Upper lobe of left lung (tissue), 4 donors: ENCODE data around the gene BTRC.

Experiments
- EP300 ChIP-seq, 4 donors: sonication (generic); formaldehyde crosslinking; IDR thresholded peaks; one replicate each; pipeline ENCODE4 v1.5.1; 2017; ENCODE audit warnings: antibody characterized with exemption in 4 of 4, control low read depth in 2 of 4
- POLR2A ChIP-seq, 4 donors: fragments of 450-650 bp; IDR thresholded peaks; one replicate each; pipeline ENCODE4 v1.5.1; 2016 to 2017; ENCODE audit warnings: antibody characterized with exemption in 4 of 4, mild to moderate bottlenecking in 2 of 4
- POLR2AphosphoS5 ChIP-seq, 2 donors: sonication (generic); formaldehyde crosslinking; IDR thresholded peaks; one replicate each; pipeline ENCODE4 v1.5.1; 2017; ENCODE audit warnings: antibody characterized with exemption in 2 of 2

DNA sequence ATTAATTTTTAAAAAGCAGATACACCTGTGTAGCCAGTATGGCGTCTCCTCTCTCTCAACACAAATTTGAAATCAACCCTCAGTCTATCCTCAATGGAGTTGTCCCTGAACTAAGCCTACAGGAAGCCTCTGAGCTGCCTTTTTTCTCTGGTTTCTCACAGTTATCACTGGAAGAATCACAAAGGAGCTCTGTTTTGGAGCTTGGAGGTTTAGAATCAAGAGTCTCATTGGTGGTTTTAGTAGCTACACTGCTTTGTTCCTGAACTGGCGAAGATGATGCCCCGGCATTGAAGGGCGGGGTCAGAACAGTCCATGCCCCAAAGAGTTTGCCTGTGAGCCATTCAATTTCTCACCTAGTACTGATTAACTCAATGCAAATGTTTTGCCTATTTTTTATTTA is 16.1 kb upstream of the BTRC start:
- TF ChIP-seq POLR2A (IDR thresholded peaks at IDR 0.05) (no peak), EP300 (IDR thresholded peaks at IDR 0.05) (no peak), POLR2AphosphoS5 (IDR thresholded peaks at IDR 0.05) (no peak)
